GM19455 (cell line): ENCODE results near the gene ARFGAP1.

Experiments
- ATAC-seq: cut with Tn5 transposase; IDR thresholded peaks from one replicate; pipeline ENCODE4 v1.9.1; 2021; ENCODE audit not compliant: unreplicated experiment

Gene ARFGAP1

GRCh38 chr20:63317601-63318291 is 45.1 kb downstream of the ARFGAP1 start:
- no peak for ATAC-seq

GRCh38 chr20:63318391-63319163 is 46.0 kb downstream of the ARFGAP1 start:
- ATAC-seq = no peak

GRCh38 chr20:63319164-63320040 is 46.8 kb downstream of the ARFGAP1 start:
- no peak for ATAC-seq

GRCh38 chr20:63320041-63320511 is 47.5 kb downstream of the ARFGAP1 start:
- ATAC-seq = no peak

- ATAC-seq = no peak
These were observed 48.1 kb downstream of the ARFGAP1 start for GRCh38 chr20:63320616-63321147.

- ATAC-seq = no peak
These were observed 48.7 kb downstream of the ARFGAP1 start for GRCh38 chr20:63321148-63321831.

- ATAC-seq = no peak
These were observed 49.7 kb downstream of the ARFGAP1 start for GRCh38 chr20:63322146-63322932.

- ATAC-seq = no peak
These were observed 50.3 kb downstream of the ARFGAP1 start for GRCh38 chr20:63322933-63323273.

- ATAC-seq = no peak
These were observed 50.9 kb downstream of the ARFGAP1 start for GRCh38 chr20:63323357-63323981.

- no peak for ATAC-seq
These were observed 52.4 kb downstream of the ARFGAP1 start for GRCh38 chr20:63325021-63325471.

- ATAC-seq = no peak
These were observed 53.1 kb downstream of the ARFGAP1 start for GRCh38 chr20:63325554-63326313.

GRCh38 chr20:63326314-63327230 is 54.0 kb downstream of the ARFGAP1 start:
- ATAC-seq = no peak

GRCh38 chr20:63327231-63327745 is 54.7 kb downstream of the ARFGAP1 start:
- ATAC-seq = no peak

- no peak for ATAC-seq
These were observed 55.5 kb downstream of the ARFGAP1 start for GRCh38 chr20:63328026-63328700.

- ATAC-seq = no peak
These were observed 56.2 kb downstream of the ARFGAP1 start for GRCh38 chr20:63328718-63329275.

- ATAC-seq = no peak
These were observed 56.9 kb downstream of the ARFGAP1 start for GRCh38 chr20:63329331-63330083.
